ENCODE results near the gene COL13A1.

The COL13A1 gene

GRCh38 chr10:69929575-69929974 is 127.9 kb downstream of the COL13A1 start:
- Mint-ChIP-seq H3K27me3 (peaks cover 16% of the 10 kb centered on the region), H3K27ac (no peak overlapping the region), H3K4me1 (no peaks in the 10 kb centered on the region), H3K9me3 (peaks cover 3% of the 10 kb centered on the region), H3K4me3 (no peak overlapping the region), H3K36me3 (no peaks in the 10 kb centered on the region)
- ATAC-seq (ENCODE audit: low read depth) (no peak), DNase-seq (ENCODE audit: low spot score in 2 of 2) (no peak)

GRCh38 chr10:69934768-69935167 is 133.1 kb downstream of the COL13A1 start:
- Mint-ChIP-seq H3K9me3 (no peaks in the 10 kb centered on the region), H3K36me3 (no peaks in the 10 kb centered on the region), H3K27ac (no peak overlapping the region), H3K4me1 (no peaks in the 10 kb centered on the region), H3K4me3 (no peak overlapping the region), H3K27me3 (peaks cover 7% of the 10 kb centered on the region)
- DNase-seq (ENCODE audit: low spot score in 2 of 2) (no peak), ATAC-seq (ENCODE audit: low read depth) (no peak)

- H3K4me3 Mint-ChIP-seq = no peak overlapping the region
- no peaks in the 10 kb centered on the region for H3K4me1 Mint-ChIP-seq
- H3K27me3 Mint-ChIP-seq = peaks cover 11% of the 10 kb centered on the region
- DNase-seq (ENCODE audit: low spot score in 2 of 2) (no peak), ATAC-seq (ENCODE audit: low read depth) (no peak)
- H3K9me3 Mint-ChIP-seq = peaks cover 4% of the 10 kb centered on the region
- H3K27ac Mint-ChIP-seq = no peak overlapping the region
- H3K36me3 Mint-ChIP-seq = no peaks in the 10 kb centered on the region
Measured at GRCh38 chr10:69936091-69936490, 134.4 kb downstream of the COL13A1 start.

GRCh38 chr10:69938541-69938991 is 136.9 kb downstream of the COL13A1 start:
- Mint-ChIP-seq H3K36me3 (no peaks in the 10 kb centered on the region), H3K4me3 (no peak overlapping the region), H3K27me3 (peaks cover 4% of the 10 kb centered on the region)

GRCh38 chr10:69939061-69939460 is 137.4 kb downstream of the COL13A1 start:
- no peaks in the 10 kb centered on the region for H3K4me1 Mint-ChIP-seq
- DNase-seq (ENCODE audit: low spot score in 2 of 2) = no peak
- no peak for ATAC-seq (ENCODE audit: low read depth)
- peaks cover 4% of the 10 kb centered on the region for H3K9me3 Mint-ChIP-seq
- no peak overlapping the region for H3K27ac Mint-ChIP-seq
- peaks cover 4% of the 10 kb centered on the region for H3K27me3 Mint-ChIP-seq
- H3K4me3 Mint-ChIP-seq = no peak overlapping the region
- no peaks in the 10 kb centered on the region for H3K36me3 Mint-ChIP-seq

More at GRCh38 chr10:69938541-69938991, 136.9 kb downstream of the COL13A1 start:
- no peak overlapping the region for H3K27ac Mint-ChIP-seq
- DNase-seq (ENCODE audit: low spot score in 2 of 2) (no peak), ATAC-seq (ENCODE audit: low read depth) (no peak)
- H3K9me3 Mint-ChIP-seq = peaks cover 4% of the 10 kb centered on the region
- H3K4me1 Mint-ChIP-seq = no peaks in the 10 kb centered on the region

GRCh38 chr10:69939481-69939880 is 137.8 kb downstream of the COL13A1 start:
- Mint-ChIP-seq H3K4me1 (no peaks in the 10 kb centered on the region), H3K27me3 (peaks cover 4% of the 10 kb centered on the region), H3K9me3 (peaks cover 4% of the 10 kb centered on the region), H3K36me3 (no peaks in the 10 kb centered on the region), H3K4me3 (no peak overlapping the region), H3K27ac (no peak overlapping the region)
- DNase-seq (ENCODE audit: low spot score in 2 of 2) (no peak), ATAC-seq (ENCODE audit: low read depth) (no peak)

GRCh38 chr10:69941730-69942129 is 140.0 kb downstream of the COL13A1 start:
- Mint-ChIP-seq H3K9me3 (peaks cover 4% of the 10 kb centered on the region), H3K36me3 (no peaks in the 10 kb centered on the region), H3K4me3 (no peak overlapping the region), H3K4me1 (no peaks in the 10 kb centered on the region), H3K27me3 (peaks cover 4% of the 10 kb centered on the region), H3K27ac (no peak overlapping the region)
- ATAC-seq (ENCODE audit: low read depth) = no peak
- DNase-seq (ENCODE audit: low spot score in 2 of 2) = no peak

GRCh38 chr10:69943292-69943820 is 141.7 kb downstream of the COL13A1 start:
- Mint-ChIP-seq H3K36me3 (no peaks in the 10 kb centered on the region), H3K4me3 (no peak overlapping the region), H3K4me1 (no peaks in the 10 kb centered on the region), H3K27me3 (peaks cover 4% of the 10 kb centered on the region), H3K9me3 (peaks cover 4% of the 10 kb centered on the region), H3K27ac (no peak overlapping the region)
- DNase-seq (ENCODE audit: low spot score in 2 of 2) (no peak), ATAC-seq (ENCODE audit: low read depth) (no peak)

- H3K36me3 Mint-ChIP-seq = no peaks in the 10 kb centered on the region
- no peak overlapping the region for H3K4me3 Mint-ChIP-seq
- no peak overlapping the region for H3K27ac Mint-ChIP-seq
- DNase-seq (ENCODE audit: low spot score in 2 of 2) (no peak), ATAC-seq (ENCODE audit: low read depth) (no peak)
- H3K9me3 Mint-ChIP-seq = peaks cover 4% of the 10 kb centered on the region
- H3K27me3 Mint-ChIP-seq = peaks cover 4% of the 10 kb centered on the region
- no peaks in the 10 kb centered on the region for H3K4me1 Mint-ChIP-seq
Measured at GRCh38 chr10:69944761-69945160, 143.1 kb downstream of the COL13A1 start.

GRCh38 chr10:69948261-69948660 is 146.6 kb downstream of the COL13A1 start:
- Mint-ChIP-seq H3K27me3 (peaks cover 6% of the 10 kb centered on the region), H3K9me3 (no peaks in the 10 kb centered on the region), H3K27ac (no peak overlapping the region), H3K4me3 (no peak overlapping the region), H3K36me3 (no peaks in the 10 kb centered on the region), H3K4me1 (peaks cover 9% of the 10 kb centered on the region)
- no peak for DNase-seq (ENCODE audit: low spot score in 2 of 2)
- ATAC-seq (ENCODE audit: low read depth) = no peak

GRCh38 chr10:69949770-69950169 is 148.1 kb downstream of the COL13A1 start:
- Mint-ChIP-seq H3K4me1 (peaks cover 11% of the 10 kb centered on the region), H3K27ac (no peak overlapping the region), H3K36me3 (no peaks in the 10 kb centered on the region), H3K27me3 (peaks cover 6% of the 10 kb centered on the region), H3K4me3 (no peak overlapping the region), H3K9me3 (no peaks in the 10 kb centered on the region)
- DNase-seq (ENCODE audit: low spot score in 2 of 2) (no peak), ATAC-seq (ENCODE audit: low read depth) (no peak)

GRCh38 chr10:69951658-69952057 is 150.0 kb downstream of the COL13A1 start:
- peaks cover 11% of the 10 kb centered on the region for H3K27me3 Mint-ChIP-seq
- DNase-seq (ENCODE audit: low spot score in 2 of 2) (no peak), ATAC-seq (ENCODE audit: low read depth) (no peak)
- no peaks in the 10 kb centered on the region for H3K36me3 Mint-ChIP-seq
- no peak overlapping the region for H3K27ac Mint-ChIP-seq
- H3K4me3 Mint-ChIP-seq = no peak overlapping the region
- H3K4me1 Mint-ChIP-seq = peaks cover 11% of the 10 kb centered on the region
- no peaks in the 10 kb centered on the region for H3K9me3 Mint-ChIP-seq

- Mint-ChIP-seq H3K27ac (peak overlapping the region; percentile 35), H3K4me3 (no peak overlapping the region), H3K4me1 (peaks cover 11% of the 10 kb centered on the region), H3K36me3 (no peaks in the 10 kb centered on the region), H3K27me3 (peaks cover 11% of the 10 kb centered on the region), H3K9me3 (no peaks in the 10 kb centered on the region)
- peak; percentile 44 for ATAC-seq (ENCODE audit: low read depth)
- DNase-seq (ENCODE audit: low spot score in 2 of 2) = no peak
Measured at GRCh38 chr10:69952069-69952800, 150.5 kb downstream of the COL13A1 start.

- no peaks in the 10 kb centered on the region for H3K9me3 Mint-ChIP-seq
- DNase-seq (ENCODE audit: low spot score in 2 of 2) (no peak), ATAC-seq (ENCODE audit: low read depth) (no peak)
- H3K4me1 Mint-ChIP-seq = peaks cover 11% of the 10 kb centered on the region
- no peaks in the 10 kb centered on the region for H3K36me3 Mint-ChIP-seq
- no peak overlapping the region for H3K4me3 Mint-ChIP-seq
- peaks cover 13% of the 10 kb centered on the region for H3K27me3 Mint-ChIP-seq
- peak overlapping the region; percentile 35 for H3K27ac Mint-ChIP-seq
Measured at GRCh38 chr10:69952821-69953221, 151.1 kb downstream of the COL13A1 start.

- H3K27me3 Mint-ChIP-seq = peaks cover 13% of the 10 kb centered on the region
- H3K9me3 Mint-ChIP-seq = no peaks in the 10 kb centered on the region
- no peak overlapping the region for H3K4me3 Mint-ChIP-seq
- H3K36me3 Mint-ChIP-seq = no peaks in the 10 kb centered on the region
- ATAC-seq (ENCODE audit: low read depth) = no peak
- no peak overlapping the region for H3K27ac Mint-ChIP-seq
- H3K4me1 Mint-ChIP-seq = peaks cover 11% of the 10 kb centered on the region
- DNase-seq (ENCODE audit: low spot score in 2 of 2) = no peak
Measured at GRCh38 chr10:69953851-69954250, 152.1 kb downstream of the COL13A1 start.
